K562 (cell line): Measurements from ENCODE around the gene SLC8A1. TPM values are rescaled to one million over a fixed set of nuclear protein-coding genes. Genes with fewer than 3 reads are reported as not detected.

ENCODE experiments used
- ATAC-seq: fragments of 200-7000 bp; cut with Tn5 transposase; 3 replicates; pipeline ENCODE4 v1.9.1; 2020; ENCODE audit warnings: moderate library complexity
- BruUV-seq: library from RNA; stranded (reverse); fragments of 400-500 nt; replicated peaks from 2 replicates; lab custom pipeline; 2021; lab: Mats Ljungman, UMichigan
- CTCF ChIA-PET: fragments of 300-600 bp; formaldehyde crosslinking; extraction: SDS; loops from one replicate; lab custom pipeline; 2021; ENCODE audit warnings: low intra/inter-chr PET ratio; lab: Yijun Ruan, JAX
- POLR2A ChIA-PET: fragments of 300-600, 350-650 bp; sonication (Branson Sonifier 250); formaldehyde crosslinking; extraction: SDS; loops from one replicate; lab custom pipeline; 2021; ENCODE audit warnings: antibody characterized with exemption, inconsistent platforms; lab: Yijun Ruan, JAX
- DNase-seq, 4 experiments: peaks; one replicate each; pipeline versions ENCODE4 v3.0.0 to v3.0.0-alpha.2; 2011 to 2018; ENCODE audit warnings: low spot score in 3 of 4, mixed read lengths in 3 of 4; ENCODE audit errors: extremely low read depth in 1 of 4
- FAIRE-seq: peaks from 2 replicates; lab custom pipeline; 2011; peaks lifted over from hg19 to GRCh38; lab: Jason Lieb, UNC
- H2AFZ ChIP-seq: 2 replicates; pipeline ENCODE4 v1.6.0; 2011; ENCODE audit warnings: low read depth, low read length, control low read depth, inconsistent platforms
- H3K27ac ChIP-seq: fragments of 200-600 bp; 3 replicates; pipeline ENCODE4 v1.8.0; 2011; ENCODE audit warnings: low read depth, mild to moderate bottlenecking, control low read depth, inconsistent platforms, low read length, moderate library complexity, mixed read lengths; ENCODE audit errors: extremely low read depth
- H3K27me3 ChIP-seq, 2 experiments: fragments of 300-600 bp in 1 of 2; 2 replicates in 1 of 2; 3 replicates in 1 of 2; pipeline versions ENCODE4 v1.6.0 to v1.8.0; 2011; ENCODE audit warnings: inconsistent platforms in 2 of 2, low read length in 2 of 2, mild to moderate bottlenecking in 1 of 2, mixed read lengths in 1 of 2, moderate library complexity in 1 of 2; ENCODE audit not compliant: control insufficient read depth in 2 of 2, insufficient read depth in 2 of 2
- H3K36me3 ChIP-seq: fragments of 300-600 bp; 3 replicates; pipeline ENCODE4 v1.8.0; 2011; ENCODE audit warnings: mild to moderate bottlenecking, low read length, inconsistent platforms; ENCODE audit not compliant: control insufficient read depth, insufficient read depth
- H3K4me1 ChIP-seq, 2 experiments: fragments of 200-600 bp in 1 of 2; replicated peaks in 1 of 2; 2 replicates in 1 of 2; 3 replicates in 1 of 2; pipeline versions ENCODE4 v1.5.1 to v1.8.0; 2011; ENCODE audit warnings: inconsistent platforms in 2 of 2, low read length in 2 of 2, mild to moderate bottlenecking in 1 of 2, mixed read lengths in 1 of 2, moderate library complexity in 1 of 2; ENCODE audit not compliant: control insufficient read depth in 2 of 2, insufficient read depth in 2 of 2
- H3K4me2 ChIP-seq: 2 replicates; pipeline ENCODE4 v1.6.1; 2011; ENCODE audit warnings: low read length, control low read depth, inconsistent platforms, mixed read lengths; ENCODE audit not compliant: insufficient read depth
- H3K4me3 ChIP-seq: fragments of 200-600 bp; sonication (generic), shearing (Covaris generic); 2 replicates; pipeline ENCODE4 v1.5.1; 2016; ENCODE audit warnings: control low read depth, inconsistent platforms
- H3K79me2 ChIP-seq: fragments of 200-600 bp; 3 replicates; pipeline ENCODE4 v1.8.0; 2011; ENCODE audit warnings: low read length, inconsistent platforms; ENCODE audit not compliant: control insufficient read depth, insufficient read depth
- H3K9ac ChIP-seq, 2 experiments: 2 replicates each; pipeline versions ENCODE4 v1.6.0 to v1.6.1; 2011; ENCODE audit warnings: low read depth in 2 of 2, low read length in 2 of 2, control low read depth in 1 of 2, inconsistent platforms in 1 of 2, mild to moderate bottlenecking in 1 of 2, mixed read lengths in 1 of 2; ENCODE audit not compliant: insufficient read depth in 1 of 2
- H3K9me1 ChIP-seq: one replicate; pipeline ENCODE4 v1.6.0; 2011; ENCODE audit warnings: inconsistent platforms, mild to moderate bottlenecking, low read length, moderate library complexity; ENCODE audit not compliant: control insufficient read depth, insufficient read depth
- H3K9me3 ChIP-seq: replicated peaks from 2 replicates; pipeline ENCODE4 v1.5.1; 2011; ENCODE audit warnings: low read depth, low read length, inconsistent platforms; ENCODE audit not compliant: control insufficient read depth, insufficient read depth
- H4K20me1 ChIP-seq: replicated peaks from 2 replicates; pipeline ENCODE4 v1.6.1; 2011; ENCODE audit warnings: low read length, inconsistent platforms, mixed read lengths; ENCODE audit not compliant: control insufficient read depth, insufficient read depth
- BMI1 ChIP-seq: fragments of 150-350 bp; IDR thresholded peaks from 2 replicates; pipeline ENCODE4 v1.6.1; 2014; ENCODE audit warnings: low read length
- CTBP1 ChIP-seq: fragments of 450-650 bp; IDR thresholded peaks from 2 replicates; pipeline ENCODE4 v1.6.1; 2016; ENCODE audit warnings: borderline replicate concordance
- LCOR ChIP-seq: sonication (generic); formaldehyde crosslinking; IDR thresholded peaks from 2 replicates; pipeline ENCODE4 v1.8.0; 2022; ENCODE audit warnings: mild to moderate bottlenecking, missing genetic modification reagents
- MYC ChIP-seq, 2 experiments: fragments of 250-450 bp in 1 of 2; sonication (Bioruptor Pico) in 1 of 2; IDR thresholded peaks; 2 replicates each; pipeline versions ENCODE4 v1.5.1 to v1.6.1; 2012 to 2021; ENCODE audit warnings: low read depth in 2 of 2, borderline replicate concordance in 1 of 2, improper control_type of control experiment in 1 of 2, low read length in 1 of 2, mild to moderate bottlenecking in 1 of 2, moderate library complexity in 1 of 2
- NR3C1 ChIP-seq: sonication (generic); formaldehyde crosslinking; IDR thresholded peaks from 2 replicates; pipeline ENCODE4 v1.8.1; 2022; ENCODE audit warnings: missing genetic modification reagents
- RHOXF2B ChIP-seq: fragments of 250-450 bp; sonication (Bioruptor Pico); conservative IDR thresholded peaks from 2 replicates; pipeline ENCODE4 v1.5.1; 2021
- SREBF1 ChIP-seq: fragments of 150-350 bp; IDR thresholded peaks from 2 replicates; pipeline ENCODE4 v1.6.1; 2014; ENCODE audit warnings: antibody characterized with exemption, low read depth, low read length, borderline replicate concordance
- WGBS: fragments of 100-300 bp; shearing (Covaris generic); methylation state at CpG from one replicate; pipeline ENCODE4 v1.1.6; 2016; ENCODE audit warnings: low coverage, mixed read lengths; ENCODE audit not compliant: insufficient coverage; ENCODE audit errors: missing lambda C conversion rate; 5-methylcytosine and 5-hydroxymethylcytosine counted together
- in situ Hi-C: fragments of 300-500 bp; cut with MboI; formaldehyde crosslinking; loops from 4 replicates; pipeline ENCODE4 v1.15.0; 2018; ENCODE audit warnings: inconsistent platforms, mixed read lengths
- intact Hi-C: fragments of 100-400 bp; cut with micrococcal nuclease; formaldehyde crosslinking; loops from 2 replicates; pipeline ENCODE4 v1.14.2; 2022
- polyA plus RNA-seq, 8 experiments: library from polyadenylated mRNA; depleted of rRNA in 4 of 8; stranded (reverse) in 5 of 8; unstranded in 3 of 8; fragments of >200 nt; fragmentation: Nextera tagmentation in 2 of 8; fragmentation: Illumina TruSeq in 1 of 8; extraction: Ambion mirVana in 2 of 8; extraction: Trizol in 1 of 8; gene quantifications; 2 replicates each; pipeline versions ENCODE4 v1.2.1 to v1.2.3, GENCODE V29; 2011 to 2014; ENCODE audit warnings: inconsistent platforms in 1 of 8, missing spikeins in 1 of 8
- total RNA-seq, 7 experiments: library from RNA; depleted of rRNA in 6 of 7; stranded (reverse); fragments of >200 nt in 6 of 7; fragmentation: Illumina TruSeq in 2 of 7; extraction: Trizol in 2 of 7; gene quantifications; 2 replicates each; pipeline versions ENCODE4 v1.2.1 to v1.2.3, GENCODE V29; 2011 to 2021; ENCODE audit warnings: low replicate concordance in 1 of 7

Gene SLC8A1
- total and polyA plus RNA-seq, 9 of the 15 experiments (the other 6 are each of a cell fraction or from before 2014, with no cell fraction given) = not detected

GRCh38 chr2:40230707-40231432, 221.0 kb downstream of the SLC8A1 start (continued):
- no peak for TF ChIP-seq SREBF1
- TF ChIP-seq LCOR (CRISPR knock-in tag) = no peak
- no peak for TF ChIP-seq MYC (IDR thresholded peaks at IDR 0.05; ENCODE audit: low read depth, low read length)
- no peak for TF ChIP-seq MYC (CRISPR knock-in tag; IDR thresholded peaks at IDR 0.05; ENCODE audit: borderline replicate concordance, low read depth)
- no peak for TF ChIP-seq RHOXF2B (CRISPR knock-in tag)
- TF ChIP-seq BMI1 = no peak
- no peak for TF ChIP-seq NR3C1 (CRISPR knock-in tag)

GRCh38 chr2:40230186-40230585, 221.7 kb downstream of the SLC8A1 start:
- no peaks in the 10 kb centered on the region for H4K20me1 ChIP-seq
- H3K27ac ChIP-seq = no peak overlapping the region
- no peaks in the 10 kb centered on the region for H3K9me3 ChIP-seq
- POLR2A ChIA-PET = no interaction called here
- H3K4me1 ChIP-seq = no peaks in the 10 kb centered on the region
- intact Hi-C loops = no loop called here
- no peak overlapping the region for H3K4me3 ChIP-seq
- TF ChIP-seq CTBP1 = no peak
- TF ChIP-seq, all 486 proteins: peak for 0
- Histone ChIP-seq H3K36me3 (no peaks in the 10 kb centered on the region), H3K9ac (no peak overlapping the region), H2AFZ (no peak overlapping the region), H3K27me3 (no peaks in the 10 kb centered on the region), H3K79me2 (no peaks in the 10 kb centered on the region), H3K4me2 (no peak overlapping the region), H3K9me1 (no peaks in the 10 kb centered on the region)
- in situ Hi-C loops = no loop called here
- BruUV-seq = no TSS peak
- CTCF ChIA-PET = no interaction called here
- DNase-seq (no peak), ATAC-seq (no peak), FAIRE-seq (no peak)
- 0% methylated on average over 1 of the region's 1 CpG for WGBS
